ENCODE results near the gene CSF3R. TPM values are rescaled to one million over a fixed set of nuclear protein-coding genes. Genes with fewer than 3 reads are reported as not detected.

CSF3R gene
- total and polyA plus RNA-seq, 2 of the 4 experiments (the other 2 are of a cell fraction) = not detected

DNA sequence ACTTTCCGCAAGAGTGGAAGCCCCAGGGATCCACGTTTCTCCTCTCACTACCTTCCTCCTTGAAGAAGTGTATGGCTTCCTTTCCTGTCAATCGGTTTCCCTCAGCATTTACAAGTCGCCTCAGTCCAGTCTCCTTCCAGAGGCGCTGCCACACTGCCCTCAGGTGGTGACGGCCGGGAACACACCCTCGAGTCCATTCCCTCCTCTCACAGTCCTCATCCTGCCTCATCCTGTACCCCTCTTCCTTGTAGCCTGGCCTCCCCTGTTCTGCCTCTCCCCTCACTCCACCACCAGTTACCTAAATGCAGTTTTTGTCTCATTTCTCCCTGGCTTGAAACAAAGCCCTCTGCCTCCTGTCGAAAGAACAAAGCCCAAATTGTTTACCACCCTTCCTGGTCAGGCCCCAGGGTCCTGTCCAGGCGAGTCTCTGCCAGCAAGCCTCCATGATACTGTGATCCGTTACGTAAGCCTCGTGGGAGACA is 61.8 kb downstream of the CSF3R start:
- H3K9me1 ChIP-seq (ENCODE audit: insufficient read depth, low read length) = no peaks in the 10 kb centered on the region
- no peaks in the 10 kb centered on the region for H3K27me3 ChIP-seq (ENCODE audit: control insufficient read depth, insufficient read depth, low read length)
- WGBS, 2 experiments (ENCODE audit: extremely low coverage in 2 of 2, insufficient read length in 1 of 2) = 16% methylated on average over 12 of the region's 13 CpGs; no CpG with 5 or more reads in 1 of the 2 experiments
- H3K23ac ChIP-seq (ENCODE audit: low read depth, low read length) = no peak overlapping the region
- peaks cover 5% of the 10 kb centered on the region for H3K4me1 ChIP-seq (ENCODE audit: control insufficient read depth, insufficient read depth, low read length)
- no peak overlapping the region for H3K9ac ChIP-seq (ENCODE audit: low read depth, low read length)
- no peak overlapping the region; the same call in 1 of the 2 replicates for H3K18ac ChIP-seq (ENCODE audit: low read depth, low read length)
- no peaks in the 10 kb centered on the region for H3K9me3 ChIP-seq (ENCODE audit: control insufficient read depth, insufficient read depth, low read length)
- H4K5ac ChIP-seq (ENCODE audit: low read depth, low read length) = peak overlapping the region; percentile 71; the same call in 1 of the 2 replicates
- peak overlapping the region in 1 of 2 experiments; percentile 96; a peak in 2 of 4 replicates for H4K8ac ChIP-seq (ENCODE audit: low read depth in 2 of 2, low read length in 2 of 2)
- H2AK9ac ChIP-seq (replicated peaks; ENCODE audit: low read depth, low read length, poor library complexity) = peak overlapping the region; percentile 82
- H3K36me3 ChIP-seq (ENCODE audit: control insufficient read depth, insufficient read depth, low read length) = peaks cover 3% of the 10 kb centered on the region; the same call in 1 of the 2 replicates
- H3K56ac ChIP-seq (ENCODE audit: extremely low read depth, insufficient read depth, low read length) = no peak overlapping the region
- BruUV-seq (replicated peaks) = no TSS peak
- no peak overlapping the region for H3K4me3 ChIP-seq (ENCODE audit: insufficient read depth, low read depth, low read length)
- in situ Hi-C loops (cut with MboI; ENCODE audit: low sequenced_read_pairs) = loop anchor here (5.0 to 25.0 kb wide), 2 partner anchors 84 to 309 kb away; no protein-coding TSS in a partner anchor
- ATAC-seq (ENCODE audit: low read depth) (peak; percentile 99), DNase-seq (peak; percentile 82)
- H3K14ac ChIP-seq (replicated peaks; ENCODE audit: low read depth, low read length) = no peak overlapping the region
- peak overlapping the region; percentile 82 for H2BK120ac ChIP-seq (ENCODE audit: low read depth, low read length)
- dilution Hi-C loops (cut with HindIII; ENCODE audit: low sequenced_read_pairs, unreplicated experiment) = no loop called here
- peak overlapping the region; percentile 69 for H3K4ac ChIP-seq (ENCODE audit: low read depth, low read length)
- no peaks in the 10 kb centered on the region for H3K79me1 ChIP-seq (ENCODE audit: low read depth in 1 of 2, low read length in 2 of 2)
- H3K27ac ChIP-seq (ENCODE audit: insufficient read depth, low read length) = no peak overlapping the region
- peak overlapping the region; percentile 80 for H2BK20ac ChIP-seq (ENCODE audit: low read depth, low read length)
- ChIA-PET CTCF (interaction anchor here (0.8 kb wide), 1 partner anchor 28 kb away, joined by 4 read pairs; no protein-coding TSS in a partner anchor), POLR2A (ENCODE audit: unreplicated experiment) (no interaction called here)
- H2AK5ac ChIP-seq (ENCODE audit: low read depth, low read length) = peak overlapping the region; percentile 76; the same call in 1 of the 2 replicates
- H2BK5ac ChIP-seq (ENCODE audit: low read depth, low read length, poor library complexity, severe bottlenecking) = peak overlapping the region; percentile 39
- H4K91ac ChIP-seq (ENCODE audit: insufficient read depth, low read depth, low read length) = peak overlapping the region; percentile 62; the same call in 1 of the 2 replicates
- H3K4me2 ChIP-seq (ENCODE audit: low read depth, low read length) = no peak overlapping the region
- intact Hi-C loops (cut with micrococcal nuclease) = loop anchor here (1.0 to 5.0 kb wide), 7 partner anchors 34 to 322 kb away; partner anchors contain the start of genes SH3D21, STK40 and TRAPPC3
- no peaks in the 10 kb centered on the region for H4K20me1 ChIP-seq (ENCODE audit: insufficient read depth, low read length)
- peak overlapping the region; percentile 20; the same call in 1 of the 3 replicates for H2BK15ac ChIP-seq (ENCODE audit: low read depth, low read length)
- peak overlapping the region; percentile 90 for H2AFZ ChIP-seq (replicated peaks; ENCODE audit: low read length, poor library complexity)
- TF ChIP-seq FOS (IDR thresholded peaks at IDR 0.05; ENCODE audit: low read depth, low read length) (no peak), MAZ (IDR thresholded peaks at IDR 0.05; ENCODE audit: borderline replicate concordance, low read depth, low read length) (no peak), ELK1 (IDR thresholded peaks at IDR 0.05; ENCODE audit: borderline replicate concordance, low read depth, low read length) (no peak), RCOR1 (IDR thresholded peaks at IDR 0.05; ENCODE audit: insufficient replicate concordance, low read length) (no peak), MAFK (IDR thresholded peaks at IDR 0.05; ENCODE audit: low read depth, low read length) (no peak), MXI1 (IDR thresholded peaks at IDR 0.05; ENCODE audit: borderline replicate concordance, low read depth, low read length) (no peak), NFE2L2 (IDR thresholded peaks at IDR 0.05; ENCODE audit: low read depth, low read length) (no peak), POLR2A (IDR thresholded peaks at IDR 0.05; ENCODE audit: low read depth, low read length) (peak; percentile 44; the same call in 1 of the 2 replicates), USF2 (IDR thresholded peaks at IDR 0.05; ENCODE audit: low read depth, low read length) (no peak), CEBPB (IDR thresholded peaks at IDR 0.05; ENCODE audit: low read depth, low read length) (no peak), RFX5 (IDR thresholded peaks at IDR 0.05; ENCODE audit: low read depth, low read length) (no peak), CHD1 (IDR thresholded peaks at IDR 0.05; ENCODE audit: low read depth, low read length) (no peak), SMC3 (IDR thresholded peaks at IDR 0.05; ENCODE audit: low read depth, low read length) (peak; percentile 95), BHLHE40 (IDR thresholded peaks at IDR 0.05; ENCODE audit: low read depth, low read length) (no peak)
- TF ChIP-seq, protein P1, sequence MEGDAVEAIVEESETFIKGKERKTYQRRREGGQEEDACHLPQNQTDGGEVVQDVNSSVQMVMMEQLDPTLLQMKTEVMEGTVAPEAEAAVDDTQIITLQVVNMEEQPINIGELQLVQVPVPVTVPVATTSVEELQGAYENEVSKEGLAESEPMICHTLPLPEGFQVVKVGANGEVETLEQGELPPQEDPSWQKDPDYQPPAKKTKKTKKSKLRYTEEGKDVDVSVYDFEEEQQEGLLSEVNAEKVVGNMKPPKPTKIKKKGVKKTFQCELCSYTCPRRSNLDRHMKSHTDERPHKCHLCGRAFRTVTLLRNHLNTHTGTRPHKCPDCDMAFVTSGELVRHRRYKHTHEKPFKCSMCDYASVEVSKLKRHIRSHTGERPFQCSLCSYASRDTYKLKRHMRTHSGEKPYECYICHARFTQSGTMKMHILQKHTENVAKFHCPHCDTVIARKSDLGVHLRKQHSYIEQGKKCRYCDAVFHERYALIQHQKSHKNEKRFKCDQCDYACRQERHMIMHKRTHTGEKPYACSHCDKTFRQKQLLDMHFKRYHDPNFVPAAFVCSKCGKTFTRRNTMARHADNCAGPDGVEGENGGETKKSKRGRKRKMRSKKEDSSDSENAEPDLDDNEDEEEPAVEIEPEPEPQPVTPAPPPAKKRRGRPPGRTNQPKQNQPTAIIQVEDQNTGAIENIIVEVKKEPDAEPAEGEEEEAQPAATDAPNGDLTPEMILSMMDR (conservative IDR thresholded peaks at IDR 0.05; ENCODE audit: low read depth, low read length) = peak; percentile 94

All from IMR-90 (cell line).